Lung (tissue), 12 donors: ENCODE measurements around the gene LRRC61. TPM values are rescaled to one million over a fixed set of nuclear protein-coding genes. Genes with fewer than 3 reads are reported as not detected.

ENCODE experiments used
- ATAC-seq: fragments of 200-7000 bp; cut with Tn5 transposase; one replicate; pipeline ENCODE4 v1.9.1; 2020; ENCODE audit warnings: moderate number of reproducible peaks; ENCODE audit not compliant: insufficient read depth, low FRiP score
- DNase-seq, 3 donors: peaks; one replicate each; pipeline ENCODE4 v3.0.0-alpha.2; 2013 to 2017
- H3K27ac ChIP-seq, 2 donors: one replicate each; pipeline ENCODE4 v1.5.1; 2013; ENCODE audit warnings: mild to moderate bottlenecking in 2 of 2, moderate library complexity in 2 of 2, control low read depth in 1 of 2, inconsistent platforms in 1 of 2, low read depth in 1 of 2, low read length in 1 of 2
- H3K27me3 ChIP-seq, 3 donors: one replicate each; pipeline ENCODE4 v1.5.1; 2013; ENCODE audit warnings: low read length in 2 of 3; ENCODE audit not compliant: control insufficient read depth in 3 of 3, insufficient read depth in 3 of 3
- H3K36me3 ChIP-seq, 4 donors: one replicate each; pipeline ENCODE4 v1.5.1; 2013; ENCODE audit warnings: low read length in 4 of 4, mild to moderate bottlenecking in 1 of 4, moderate library complexity in 1 of 4; ENCODE audit not compliant: control insufficient read depth in 4 of 4, insufficient read depth in 4 of 4
- H3K4me1 ChIP-seq, 5 donors: one replicate each; pipeline ENCODE4 v1.5.1; 2013; ENCODE audit warnings: low read length in 5 of 5, mild to moderate bottlenecking in 2 of 5, moderate library complexity in 1 of 5; ENCODE audit not compliant: control insufficient read depth in 5 of 5, insufficient read depth in 5 of 5
- H3K4me3 ChIP-seq: one replicate; pipeline ENCODE4 v1.5.1; 2013; ENCODE audit warnings: mild to moderate bottlenecking, control low read depth, moderate library complexity
- H3K9ac ChIP-seq, 2 donors: one replicate each; pipeline ENCODE4 v1.5.1; 2013; ENCODE audit warnings: low read length in 2 of 2, control low read depth in 1 of 2; ENCODE audit not compliant: insufficient read depth in 1 of 2
- H3K9me3 ChIP-seq, 4 donors: one replicate each; pipeline ENCODE4 v1.5.1; 2013; ENCODE audit warnings: low read length in 3 of 4, mild to moderate bottlenecking in 1 of 4, moderate library complexity in 1 of 4; ENCODE audit not compliant: control insufficient read depth in 4 of 4, insufficient read depth in 3 of 4
- CTCF ChIP-seq: IDR thresholded peaks from 2 replicates; pipeline ENCODE4 v1.5.1; 2012; ENCODE audit warnings: mild to moderate bottlenecking; ENCODE audit errors: control extremely low read depth, extremely low read depth
- WGBS, 2 donors: extraction: QIAGEN DNeasy Blood & Tissue Kit; methylation state at CpG; one replicate each; pipeline ENCODE4 v1.1.7; 2013; 5-methylcytosine and 5-hydroxymethylcytosine counted together
- polyA plus RNA-seq, 2 donors: library from polyadenylated mRNA; stranded (reverse); fragments of 200-250 nt; gene quantifications; one replicate each; pipeline ENCODE4 v1.2.1, GENCODE V29; 2013
- total RNA-seq, 2 donors: library from RNA; depleted of rRNA in 1 of 2; stranded (reverse); fragments of >200 nt in 1 of 2; gene quantifications; one replicate each; pipeline ENCODE4 v1.2.1, GENCODE V29; 2014 to 2021
- donor health status: control.
- donor health status: control.
- donor health status: Bipolar disorder and iron deficiency.
- donor health status: healthy.
- donor health status: DM: yes; HTN: yes; CAD: no.

The LRRC61 gene
- total and polyA plus RNA-seq, 4 donors, result 7.1 to 18.8 (median 13.0) TPM

- peaks cover 0 to 62% (median 30%) of the 10 kb centered on the region in 5 donors for H3K4me1 ChIP-seq
- H3K4me3 ChIP-seq, result no peak overlapping the region
- peaks cover 0 to 3% (median 1%) of the 10 kb centered on the region in 4 donors for H3K9me3 ChIP-seq
- H3K27ac ChIP-seq, result no peak overlapping the region
- DNase-seq, result no peak
- H3K27me3 ChIP-seq, result no peaks in the 10 kb centered on the region
- peak overlapping the region in 1 of 2 donors; percentile 39 for H3K9ac ChIP-seq
- H3K36me3 ChIP-seq, result peaks cover 0 to 32% (median 12%) of the 10 kb centered on the region in 4 donors
- TF ChIP-seq CTCF, result no peak
- WGBS, 2 donors, result 51 to 69% methylated on average over 9 of the region's 9 CpGs
- ATAC-seq, result no peak
These were observed 16.3 kb downstream of the LRRC61 start for GRCh38 chr7:150339409-150339809.

- peak overlapping the region in 1 of 2 donors; percentile 65 for H3K27ac ChIP-seq
- ATAC-seq, result peak; percentile 44
These were observed 17.0 kb downstream of the LRRC61 start for GRCh38 chr7:150340024-150340749.

DNA sequence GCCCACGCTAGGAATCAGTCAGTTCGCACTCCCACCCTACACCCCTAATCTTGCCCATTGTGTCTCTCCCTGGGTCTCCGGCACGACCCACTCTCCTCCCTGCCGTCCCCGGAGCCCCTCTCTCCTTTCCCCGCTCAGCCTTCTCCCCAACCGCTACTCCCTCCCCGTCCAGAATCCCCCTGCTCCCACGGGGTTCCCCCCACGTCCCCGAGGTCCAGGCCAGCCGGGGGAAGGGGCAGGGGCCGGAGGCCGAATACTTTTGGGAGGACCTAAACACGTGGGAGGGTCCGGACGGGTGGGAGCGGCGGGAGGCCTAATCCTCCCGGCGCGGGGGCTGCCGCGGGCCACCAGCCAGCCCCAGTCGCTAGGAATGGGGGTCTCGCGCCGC is 17.7 kb downstream of the LRRC61 start:
- DNase-seq, result peak in 1 of 3 donors; percentile 39
- TF ChIP-seq CTCF, result no peak
- Histone ChIP-seq H3K36me3 (peaks cover 0 to 32% (median 12%) of the 10 kb centered on the region in 4 donors), H3K27me3 (no peaks in the 10 kb centered on the region), H3K4me1 (peaks cover 0 to 48% (median 23%) of the 10 kb centered on the region in 5 donors), H3K9me3 (peaks cover 0 to 4% (median 1%) of the 10 kb centered on the region in 4 donors), H3K9ac (peak overlapping the region; percentile 46 to 58), H3K27ac (peak overlapping the region in 1 of 2 donors; percentile 71), H3K4me3 (peak overlapping the region; percentile 43)
- ATAC-seq, result no peak
- 5 to 10% methylated on average over 22 to 29 of the region's 29 CpGs for WGBS, 2 donors

More at GRCh38 chr7:150340024-150340749, 17.0 kb downstream of the LRRC61 start:
- H3K9ac ChIP-seq, result peak overlapping the region in 1 of 2 donors; percentile 14
- no peaks in the 10 kb centered on the region for H3K27me3 ChIP-seq
- peak; percentile 73 to 75 (median 73) for DNase-seq
- TF ChIP-seq CTCF, result no peak
- peaks cover 0 to 4% (median 1%) of the 10 kb centered on the region in 4 donors for H3K9me3 ChIP-seq
- peaks cover 0 to 32% (median 12%) of the 10 kb centered on the region in 4 donors for H3K36me3 ChIP-seq
- H3K4me3 ChIP-seq, result peak overlapping the region; percentile 31
- 20 to 31% methylated on average over 31 to 39 of the region's 39 CpGs for WGBS, 2 donors
- H3K4me1 ChIP-seq, result peaks cover 0 to 55% (median 27%) of the 10 kb centered on the region in 5 donors
